Liver (tissue), 9 donors: ENCODE results near the gene HSFX3. TPM values are rescaled to one million over a fixed set of nuclear protein-coding genes. Genes with fewer than 3 reads are reported as not detected.

Experiments
- DNase-seq: peaks from one replicate; pipeline ENCODE4 v3.0.0-alpha.2; 2017; ENCODE audit warnings: low spot score
- H3K27ac ChIP-seq, 2 donors: one replicate each; pipeline ENCODE4 v1.7.0; 2013; ENCODE audit warnings: inconsistent platforms in 2 of 2, low read length in 2 of 2, control low read depth in 1 of 2, low read depth in 1 of 2, mild to moderate bottlenecking in 1 of 2
- H3K27me3 ChIP-seq, 4 donors: one replicate each; pipeline versions ENCODE4 v1.6.1 to v1.7.0; 2013; ENCODE audit warnings: low read length in 3 of 4, inconsistent platforms in 1 of 4, mild to moderate bottlenecking in 1 of 4, moderate library complexity in 1 of 4; ENCODE audit not compliant: control insufficient read depth in 4 of 4, insufficient read depth in 4 of 4
- H3K36me3 ChIP-seq, 4 donors: one replicate each; pipeline versions ENCODE4 v1.6.1 to v1.7.0; 2013; ENCODE audit warnings: low read length in 3 of 4, mild to moderate bottlenecking in 3 of 4, low read depth in 1 of 4, moderate library complexity in 1 of 4; ENCODE audit not compliant: control insufficient read depth in 4 of 4, insufficient read depth in 3 of 4
- H3K4me1 ChIP-seq, 4 donors: one replicate each; pipeline versions ENCODE4 v1.6.1 to v1.7.0; 2013; ENCODE audit warnings: low read length in 3 of 4, mild to moderate bottlenecking in 3 of 4, moderate library complexity in 1 of 4; ENCODE audit not compliant: control insufficient read depth in 4 of 4, insufficient read depth in 4 of 4
- H3K4me3 ChIP-seq, 3 donors: one replicate each; pipeline versions ENCODE4 v1.6.1 to v1.7.0; 2013; ENCODE audit warnings: low read length in 3 of 3, control low read depth in 1 of 3, low read depth in 1 of 3, mild to moderate bottlenecking in 1 of 3
- H3K9ac ChIP-seq, 2 donors: one replicate each; pipeline ENCODE4 v1.7.0; 2013; ENCODE audit warnings: low read length in 2 of 2, mild to moderate bottlenecking in 2 of 2, moderate library complexity in 2 of 2, control low read depth in 1 of 2, low read depth in 1 of 2
- H3K9me3 ChIP-seq, 4 donors: one replicate each; pipeline versions ENCODE4 v1.6.1 to v1.7.0; 2013; ENCODE audit warnings: low read length in 3 of 4; ENCODE audit not compliant: control insufficient read depth in 4 of 4
- ATF3 ChIP-seq: IDR thresholded peaks from 2 replicates; pipeline ENCODE4 v1.6.1; 2016; ENCODE audit warnings: antibody characterized with exemption
- CTCF ChIP-seq: fragments of 150-350 bp; IDR thresholded peaks from 2 replicates; pipeline ENCODE4 v1.5.1; 2017; ENCODE audit warnings: improper control_type of control experiment, low read depth, low read length; ENCODE audit not compliant: missing input control
- EGR1 ChIP-seq, 2 donors: IDR thresholded peaks; 2 replicates each; pipeline ENCODE4 v1.6.1; 2016 to 2018; ENCODE audit warnings: antibody characterized with exemption in 2 of 2, low read depth in 2 of 2
- FOXA1 ChIP-seq: IDR thresholded peaks from 2 replicates; pipeline ENCODE4 v1.6.1; 2016; ENCODE audit warnings: antibody characterized with exemption
- FOXA2 ChIP-seq: IDR thresholded peaks from 2 replicates; pipeline ENCODE4 v1.6.1; 2016; ENCODE audit warnings: antibody characterized with exemption
- HNF4A ChIP-seq, 2 donors: conservative IDR thresholded peaks; 2 replicates each; pipeline ENCODE4 v1.6.1; 2016; ENCODE audit warnings: antibody characterized with exemption in 2 of 2, mild to moderate bottlenecking in 2 of 2
- HNF4G ChIP-seq: IDR thresholded peaks from 2 replicates; pipeline ENCODE4 v1.6.1; 2016; ENCODE audit warnings: antibody characterized with exemption
- JUND ChIP-seq, 2 donors: IDR thresholded peaks; 2 replicates each; pipeline ENCODE4 v1.6.1; 2016; ENCODE audit warnings: antibody characterized with exemption in 2 of 2
- MAX ChIP-seq: IDR thresholded peaks from 2 replicates; pipeline ENCODE4 v1.6.1; 2016; ENCODE audit warnings: antibody characterized with exemption
- RAD21 ChIP-seq, 2 donors: IDR thresholded peaks; 2 replicates each; pipeline ENCODE4 v1.6.1; 2016; ENCODE audit warnings: antibody characterized with exemption in 2 of 2, mild to moderate bottlenecking in 2 of 2
- REST ChIP-seq: IDR thresholded peaks from 2 replicates; pipeline ENCODE4 v1.6.1; 2016; ENCODE audit warnings: antibody characterized with exemption, mild to moderate bottlenecking
- RXRA ChIP-seq, 2 donors: IDR thresholded peaks; 2 replicates each; pipeline ENCODE4 v1.6.1; 2017 to 2018; ENCODE audit warnings: antibody characterized with exemption in 2 of 2, mild to moderate bottlenecking in 1 of 2
- SP1 ChIP-seq: IDR thresholded peaks from 2 replicates; pipeline ENCODE4 v1.6.1; 2018; ENCODE audit warnings: antibody characterized with exemption, mild to moderate bottlenecking
- TAF1 ChIP-seq: conservative IDR thresholded peaks from 2 replicates; pipeline ENCODE4 v1.6.1; 2016; ENCODE audit warnings: antibody characterized with exemption, mild to moderate bottlenecking
- YY1 ChIP-seq: IDR thresholded peaks from 2 replicates; pipeline ENCODE4 v1.6.1; 2016; ENCODE audit warnings: antibody characterized with exemption, mild to moderate bottlenecking
- ZBTB33 ChIP-seq: IDR thresholded peaks from 2 replicates; pipeline ENCODE4 v1.6.1; 2016; ENCODE audit warnings: antibody characterized with exemption
- WGBS: extraction: QIAGEN DNeasy Blood & Tissue Kit; methylation state at CpG from one replicate; pipeline ENCODE4 v1.1.7; 2013; 5-methylcytosine and 5-hydroxymethylcytosine counted together
- polyA plus RNA-seq, 2 donors: library from polyadenylated mRNA; stranded (reverse) in 1 of 2; unstranded in 1 of 2; fragments of 200-250 nt in 1 of 2; fragments of >200 nt in 1 of 2; fragmentation: Nextera tagmentation in 1 of 2; extraction: Ambion mirVana in 1 of 2; gene quantifications; one replicate each; pipeline versions ENCODE4 v1.2.1 to v1.2.3, GENCODE V29; 2013 to 2015
- total RNA-seq, 2 donors: library from RNA; depleted of rRNA; stranded (reverse); fragments of >200 nt; gene quantifications; one replicate each; pipeline ENCODE4 v1.2.3, GENCODE V29; 2014
- donor health status: healthy.
- donor health status: healthy.
- donor health status: healthy.
- donor health status: healthy.
- donor health status: healthy.

HSFX3 gene
- total and polyA plus RNA-seq, 4 donors, result not detected

- 49% methylated on average over 1 of the region's 1 CpG for WGBS
- TF ChIP-seq HNF4G (no peak), REST (no peak), JUND (IDR thresholded peaks at IDR 0.05) (no peak), EGR1 (IDR thresholded peaks at IDR 0.05; ENCODE audit: low read depth in 2 of 2) (no peak), TAF1 (no peak), MAX (no peak), HNF4A (conservative IDR thresholded peaks at IDR 0.05) (no peak), RAD21 (IDR thresholded peaks at IDR 0.05) (no peak), FOXA1 (no peak), FOXA2 (no peak), ATF3 (no peak), CTCF (no peak), ZBTB33 (no peak), YY1 (no peak), RXRA (IDR thresholded peaks at IDR 0.05) (no peak)
Measured at GRCh38 chrX:149572743-149573142, 23.0 kb upstream of the HSFX3 start.

DNA sequence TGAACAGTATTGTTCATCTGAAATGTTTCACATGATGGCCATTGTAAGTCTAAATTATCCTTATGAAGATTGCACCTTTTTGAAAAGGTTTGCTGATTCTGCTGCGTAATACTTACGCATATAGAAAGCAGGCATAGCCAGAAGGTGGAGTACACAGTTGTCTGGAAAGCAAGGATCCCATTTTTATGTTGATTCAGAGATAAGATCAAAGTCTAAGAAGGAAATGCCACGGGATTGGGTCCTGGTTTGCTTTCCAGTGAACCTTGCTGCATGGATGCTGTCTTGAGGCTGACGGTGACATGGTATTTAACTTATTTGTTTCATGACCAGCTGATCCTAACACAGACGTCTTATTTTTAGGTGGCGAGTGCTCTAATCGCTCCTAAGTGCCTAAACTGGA, 22.0 kb upstream of the HSFX3 start:
- H3K9ac ChIP-seq, result no peak overlapping the region
- no peak for DNase-seq
- H3K9me3 ChIP-seq, result no peaks in the 10 kb centered on the region
- no peak overlapping the region for H3K4me3 ChIP-seq
- H3K27ac ChIP-seq, result no peak overlapping the region
- H3K36me3 ChIP-seq, result no peaks in the 10 kb centered on the region
- H3K4me1 ChIP-seq, result no peaks in the 10 kb centered on the region
- WGBS, result 69% methylated on average over 7 of the region's 7 CpGs
- TF ChIP-seq JUND (IDR thresholded peaks at IDR 0.05) (no peak), TAF1 (no peak), SP1 (no peak), ZBTB33 (no peak), FOXA1 (no peak), ATF3 (no peak)
- H3K27me3 ChIP-seq, result no peaks in the 10 kb centered on the region

More at GRCh38 chrX:149572743-149573142, 23.0 kb upstream of the HSFX3 start:
- Histone ChIP-seq H3K4me1 (no peaks in the 10 kb centered on the region), H3K27ac (no peak overlapping the region), H3K9ac (no peak overlapping the region), H3K27me3 (no peaks in the 10 kb centered on the region), H3K36me3 (no peaks in the 10 kb centered on the region), H3K9me3 (no peaks in the 10 kb centered on the region), H3K4me3 (no peak overlapping the region)
- DNase-seq, result no peak
